ENCODE results near the gene TRIM8.
"Not testable (repeated sequence)": the region's sequence is repeated elsewhere in the genome, so short reads cannot be mapped to it uniquely, and the experiment has no call there.

- TF ChIP-seq CTCF, POLR2A (IDR thresholded peaks at IDR 0.05): not testable (repeated sequence)
Measured at GRCh38 chr10:102667411-102667810, 23.1 kb downstream of the TRIM8 start.
